ENCODE results near the gene MAP3K9.

DNA sequence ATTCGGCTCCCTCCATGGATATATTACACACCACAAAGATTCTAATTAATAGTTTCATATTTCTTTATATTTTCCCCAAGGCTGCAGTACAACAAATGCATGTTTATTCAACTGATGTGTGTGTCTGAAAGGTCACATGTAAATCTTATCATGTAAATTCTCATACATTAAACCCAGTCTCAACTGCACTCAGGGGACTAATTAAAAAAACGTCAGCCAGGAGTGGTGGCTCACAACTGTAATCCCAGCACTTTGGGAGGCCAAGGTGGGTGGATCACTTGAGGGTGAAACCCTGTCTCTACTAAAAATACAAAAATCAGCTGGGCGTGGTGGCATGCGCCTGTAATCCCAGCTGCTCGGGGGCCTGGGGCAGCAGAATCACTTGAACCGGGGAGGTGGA, 67.8 kb downstream of the MAP3K9 start:
- TF ChIP-seq, protein P1, sequence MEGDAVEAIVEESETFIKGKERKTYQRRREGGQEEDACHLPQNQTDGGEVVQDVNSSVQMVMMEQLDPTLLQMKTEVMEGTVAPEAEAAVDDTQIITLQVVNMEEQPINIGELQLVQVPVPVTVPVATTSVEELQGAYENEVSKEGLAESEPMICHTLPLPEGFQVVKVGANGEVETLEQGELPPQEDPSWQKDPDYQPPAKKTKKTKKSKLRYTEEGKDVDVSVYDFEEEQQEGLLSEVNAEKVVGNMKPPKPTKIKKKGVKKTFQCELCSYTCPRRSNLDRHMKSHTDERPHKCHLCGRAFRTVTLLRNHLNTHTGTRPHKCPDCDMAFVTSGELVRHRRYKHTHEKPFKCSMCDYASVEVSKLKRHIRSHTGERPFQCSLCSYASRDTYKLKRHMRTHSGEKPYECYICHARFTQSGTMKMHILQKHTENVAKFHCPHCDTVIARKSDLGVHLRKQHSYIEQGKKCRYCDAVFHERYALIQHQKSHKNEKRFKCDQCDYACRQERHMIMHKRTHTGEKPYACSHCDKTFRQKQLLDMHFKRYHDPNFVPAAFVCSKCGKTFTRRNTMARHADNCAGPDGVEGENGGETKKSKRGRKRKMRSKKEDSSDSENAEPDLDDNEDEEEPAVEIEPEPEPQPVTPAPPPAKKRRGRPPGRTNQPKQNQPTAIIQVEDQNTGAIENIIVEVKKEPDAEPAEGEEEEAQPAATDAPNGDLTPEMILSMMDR (IDR thresholded peaks at IDR 0.05): no peak
- TF ChIP-seq EP300 (IDR thresholded peaks at IDR 0.05): no peak

All from sigmoid colon (tissue), 4 donors.